Ureter (tissue), 1 donor: ENCODE measurements around the gene DENND2D. TPM values are rescaled to one million over a fixed set of nuclear protein-coding genes. Genes with fewer than 3 reads are reported as not detected.

Experiments
- DNase-seq: peaks from one replicate; pipeline ENCODE4 v3.0.0-alpha.2; 2020; ENCODE audit warnings: low spot score
- total RNA-seq: library from RNA; stranded (reverse); gene quantifications from one replicate; pipeline ENCODE4 v1.2.4, GENCODE V29; 2023
- donor health status: DM: yes; HTN: yes; CAD: no.

Gene DENND2D
- 134 TPM for total RNA-seq

DNA sequence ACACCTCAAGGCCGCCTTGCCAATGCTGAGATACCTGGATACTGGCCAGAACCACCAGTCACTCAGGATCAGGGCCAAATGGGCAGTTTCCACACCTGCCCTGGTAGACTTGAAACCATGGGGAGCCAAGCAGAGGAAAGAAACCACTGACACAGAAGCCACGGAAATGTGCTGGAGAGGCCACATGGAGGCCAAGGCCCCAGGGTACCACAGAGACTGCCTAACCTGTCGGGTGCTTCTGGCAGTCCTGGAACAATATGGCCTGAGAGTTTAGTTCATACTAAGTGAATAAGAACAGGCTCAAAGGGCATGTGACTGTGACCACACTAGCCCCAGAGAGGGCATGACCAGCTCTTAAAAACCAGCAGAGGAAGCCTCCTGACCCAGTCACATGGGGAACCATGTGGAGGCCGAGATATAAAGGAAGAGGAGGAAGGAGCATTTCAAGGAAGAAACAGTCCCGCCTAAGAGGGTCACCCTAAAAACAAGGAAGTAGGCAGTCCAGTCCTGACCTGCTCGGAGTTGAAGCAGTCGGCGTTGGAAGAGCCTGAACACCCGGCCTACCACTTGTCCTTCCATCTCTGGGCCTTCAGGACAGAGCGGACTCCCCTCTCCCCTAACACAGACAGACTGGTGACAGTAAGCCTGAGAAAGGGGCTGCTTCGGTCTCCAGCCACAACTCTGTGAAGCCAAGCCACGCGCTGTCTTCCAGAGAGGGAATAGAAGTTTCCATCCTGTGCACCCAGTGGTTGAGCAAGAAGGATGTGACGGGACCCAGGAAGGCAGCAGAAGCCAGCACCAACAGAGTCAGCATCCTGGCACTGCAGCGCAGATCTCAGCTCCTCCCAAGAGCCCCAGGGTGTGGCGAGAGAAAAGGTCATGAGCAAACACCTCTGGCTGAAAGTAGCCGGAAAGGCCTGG, at the start of gene DENND2D:
TSS of gene DENND2D (minus strand) at position 766 of the 921 bp plus-strand sequence. CDS start at position 579, 187 bp downstream.
- DNase-seq, result peak; percentile 74

- DNase-seq, result no peak
Measured at GRCh38 chr1:111249960-111250359, 49.5 kb upstream of the DENND2D start.

DNA sequence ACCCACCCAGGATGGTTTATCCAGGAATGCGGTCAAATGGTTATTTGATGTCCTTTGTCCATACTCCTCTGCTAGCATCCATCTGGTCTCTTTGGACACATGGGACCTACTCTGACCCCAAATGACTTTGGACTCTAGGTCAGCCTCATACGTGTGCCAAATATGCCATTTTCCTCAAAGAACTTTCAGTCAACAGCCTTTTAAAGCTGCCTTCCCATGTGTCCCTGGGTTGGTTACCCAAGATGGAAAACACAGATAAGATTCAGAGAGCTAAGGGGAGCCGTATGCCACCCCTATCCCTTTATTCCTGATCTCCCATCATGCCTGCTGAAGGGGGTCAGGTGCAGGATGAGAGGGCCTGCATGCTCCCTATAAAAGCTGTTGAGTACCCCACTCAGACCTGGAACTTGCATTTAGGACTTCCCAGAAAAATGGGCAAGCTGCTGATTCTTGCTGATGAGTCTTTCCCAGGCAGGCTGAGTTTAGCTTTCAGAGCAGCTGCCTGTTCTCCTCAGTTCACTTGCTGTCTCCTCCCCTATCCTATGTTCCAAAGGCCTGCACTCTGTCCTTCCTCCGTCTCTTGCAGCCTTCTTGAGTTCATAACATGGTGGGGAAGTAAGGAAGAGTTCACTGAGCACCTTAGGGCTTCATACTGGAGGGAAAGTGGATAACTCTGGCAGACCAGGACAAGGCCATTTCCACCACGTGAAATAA, 46.8 kb upstream of the DENND2D start:
- no peak for DNase-seq

- no peak for DNase-seq
Measured at GRCh38 chr1:111242805-111243523, 42.5 kb upstream of the DENND2D start.

- DNase-seq, result no peak
Measured at GRCh38 chr1:111241797-111242196, 41.4 kb upstream of the DENND2D start.

DNA sequence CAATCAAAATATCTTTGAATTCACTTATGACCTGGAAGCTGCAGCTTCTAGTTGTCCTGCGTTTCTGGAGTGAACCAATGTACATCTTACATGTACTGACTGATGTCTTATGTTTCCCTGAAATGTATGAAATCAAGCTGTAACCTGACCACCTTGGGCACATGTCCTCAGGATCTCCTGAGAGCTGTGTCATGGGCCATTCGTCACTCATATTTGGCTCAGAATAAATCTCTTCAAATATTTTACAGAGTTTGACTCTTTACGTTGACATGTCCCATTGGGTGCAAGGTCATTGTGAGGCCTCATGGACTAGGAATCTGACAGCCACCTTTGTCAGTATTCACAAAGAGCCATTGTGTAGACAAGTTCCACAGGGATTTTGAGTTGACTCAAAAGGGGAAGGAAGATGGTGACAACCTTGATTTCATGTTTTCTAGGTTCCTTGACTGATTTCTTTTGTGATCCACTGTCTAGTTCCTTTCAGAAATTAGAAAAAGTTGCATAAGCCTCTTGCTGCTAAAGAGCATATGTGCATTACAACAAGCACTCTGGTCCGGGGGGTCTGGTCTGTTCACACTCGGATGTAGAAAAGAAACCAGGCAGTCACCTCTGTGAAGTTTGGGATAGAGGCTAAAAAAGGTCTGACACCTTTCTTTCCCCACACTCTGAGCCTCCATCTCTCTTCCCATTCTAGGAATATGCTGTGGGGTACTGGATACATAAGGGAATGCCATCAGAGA, 37.8 kb upstream of the DENND2D start:
- no peak for DNase-seq

DNA sequence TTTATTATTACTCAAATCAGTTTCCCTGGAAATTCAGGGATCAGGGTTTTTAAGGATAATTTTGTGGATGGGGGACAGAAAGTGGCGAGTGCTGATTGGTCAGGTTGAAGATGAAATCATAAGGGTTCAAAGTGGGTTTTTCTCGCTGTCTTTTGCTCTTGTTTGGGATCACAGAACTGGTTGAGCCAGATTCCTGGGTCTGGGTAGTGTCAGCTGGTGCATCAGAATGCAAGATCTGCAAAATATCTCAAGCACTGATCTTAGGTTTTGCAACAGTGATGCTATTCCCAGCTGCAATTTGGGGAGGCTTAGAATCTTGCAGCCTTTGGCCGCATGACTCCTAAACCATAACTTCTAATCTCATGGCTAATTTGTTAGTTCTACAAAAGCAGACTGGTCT, 36.4 kb upstream of the DENND2D start:
- DNase-seq, result no peak

GRCh38 chr1:111236379-111236778, 35.9 kb upstream of the DENND2D start:
- DNase-seq, result no peak

- no peak for DNase-seq
Measured at GRCh38 chr1:111234866-111235265, 34.4 kb upstream of the DENND2D start.

GRCh38 chr1:111234258-111234657, 33.8 kb upstream of the DENND2D start:
- DNase-seq, result no peak

DNA sequence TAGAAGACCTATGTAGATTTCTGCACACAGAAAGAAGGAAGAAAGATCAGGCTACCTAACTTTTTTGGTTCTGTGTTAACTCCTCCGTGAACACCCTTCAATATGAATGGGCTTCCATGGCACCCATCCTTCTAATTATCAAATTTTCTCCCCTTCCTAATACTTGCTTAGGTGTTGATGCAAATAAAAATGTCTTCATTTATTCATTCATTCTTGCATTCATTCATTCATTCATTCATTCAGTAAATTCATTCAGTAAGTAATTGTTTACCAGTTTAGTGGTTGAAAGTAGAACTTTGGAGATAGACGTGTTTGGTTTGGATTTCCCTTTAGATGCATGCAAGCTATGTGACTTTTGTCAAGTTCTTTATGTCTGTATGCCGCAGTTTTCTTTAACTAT, 31.7 kb upstream of the DENND2D start:
- DNase-seq, result no peak

DNA sequence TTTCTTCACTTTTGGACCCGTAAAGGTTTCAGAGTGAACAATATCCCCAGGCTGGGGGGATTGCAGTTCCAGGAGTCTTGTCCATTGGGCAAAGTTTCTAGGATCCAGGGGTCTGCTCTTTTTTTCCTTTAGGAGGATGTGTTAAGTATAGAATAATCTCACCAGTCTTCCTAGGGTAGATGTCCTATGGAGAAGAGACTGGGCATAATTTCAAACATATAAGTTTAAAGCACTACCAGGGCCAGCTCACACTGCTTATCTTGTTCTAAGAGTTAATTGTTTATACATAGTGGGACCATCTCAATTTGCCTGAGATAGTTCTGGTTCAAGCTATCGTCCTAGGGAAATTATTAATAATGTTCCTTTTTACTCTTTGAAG, 28.3 kb upstream of the DENND2D start:
- DNase-seq, result no peak

DNA sequence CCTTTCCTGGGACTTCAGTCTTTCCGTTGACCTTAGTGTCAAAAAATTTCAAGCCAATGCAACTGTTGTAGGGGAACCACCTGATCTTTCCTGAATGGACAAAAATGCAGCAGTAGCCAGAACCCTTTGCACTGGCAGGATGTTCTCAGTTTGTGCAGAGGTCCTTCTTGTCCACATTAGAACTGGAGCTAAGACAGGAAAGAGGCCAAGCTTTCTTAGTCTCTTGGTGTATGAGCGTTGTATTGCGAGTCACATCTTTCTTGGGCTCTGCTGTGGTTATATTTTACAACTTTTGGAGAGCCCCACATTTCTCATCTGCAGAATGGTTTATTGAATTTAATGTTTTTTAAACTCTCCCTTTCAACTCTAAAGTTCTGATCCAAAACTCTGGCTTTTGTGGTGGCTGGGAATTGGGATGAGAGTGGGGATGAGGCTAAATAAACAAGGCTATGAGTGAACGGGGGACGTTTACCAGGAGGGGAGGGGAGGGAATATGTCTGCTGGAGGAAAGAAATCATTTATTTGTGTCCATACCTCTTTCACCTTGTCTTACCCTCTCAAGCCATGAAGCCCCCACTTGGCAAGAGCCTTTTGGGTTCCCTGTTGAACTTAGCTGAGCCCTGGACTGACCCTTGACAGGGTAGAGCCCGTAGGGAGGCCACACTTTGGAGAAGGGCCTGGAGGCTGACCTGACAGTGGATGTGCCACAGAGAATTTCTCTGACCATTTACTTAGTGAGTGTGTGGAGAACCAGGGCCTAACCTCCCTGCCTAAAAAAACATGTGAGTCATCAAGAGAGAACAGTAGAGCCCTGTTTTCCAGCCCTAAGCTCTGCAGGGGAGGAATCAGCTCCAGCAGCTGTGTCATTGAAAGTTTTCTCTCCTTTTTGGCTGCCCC, 27.7 kb upstream of the DENND2D start:
- DNase-seq, result no peak

DNA sequence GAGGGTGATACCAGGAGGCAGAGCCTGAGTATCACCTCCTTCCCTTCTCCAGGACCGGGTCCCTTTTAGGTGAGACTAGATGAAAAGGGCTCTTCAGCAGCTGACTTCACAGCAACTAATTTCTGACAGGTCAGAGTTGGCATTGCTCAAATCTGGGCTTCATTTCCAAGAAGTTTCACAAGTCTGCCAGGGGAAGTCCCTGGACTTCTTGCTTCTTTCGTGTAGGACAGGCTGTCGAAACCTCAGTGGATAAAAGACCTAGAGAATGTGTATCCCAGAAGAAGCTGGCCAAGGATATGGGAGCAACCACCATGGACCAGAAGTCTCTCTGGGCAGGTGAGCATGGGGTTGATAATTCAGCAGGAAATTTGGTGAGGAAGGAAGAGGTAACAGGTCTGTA, 27.0 kb upstream of the DENND2D start, which contains the start of gene CHI3L2:
TSS of gene CHI3L2 (plus strand) at position 280 of the 400 bp plus-strand sequence. CDS start at position 297, 17 bp downstream.
- DNase-seq, result no peak

DNA sequence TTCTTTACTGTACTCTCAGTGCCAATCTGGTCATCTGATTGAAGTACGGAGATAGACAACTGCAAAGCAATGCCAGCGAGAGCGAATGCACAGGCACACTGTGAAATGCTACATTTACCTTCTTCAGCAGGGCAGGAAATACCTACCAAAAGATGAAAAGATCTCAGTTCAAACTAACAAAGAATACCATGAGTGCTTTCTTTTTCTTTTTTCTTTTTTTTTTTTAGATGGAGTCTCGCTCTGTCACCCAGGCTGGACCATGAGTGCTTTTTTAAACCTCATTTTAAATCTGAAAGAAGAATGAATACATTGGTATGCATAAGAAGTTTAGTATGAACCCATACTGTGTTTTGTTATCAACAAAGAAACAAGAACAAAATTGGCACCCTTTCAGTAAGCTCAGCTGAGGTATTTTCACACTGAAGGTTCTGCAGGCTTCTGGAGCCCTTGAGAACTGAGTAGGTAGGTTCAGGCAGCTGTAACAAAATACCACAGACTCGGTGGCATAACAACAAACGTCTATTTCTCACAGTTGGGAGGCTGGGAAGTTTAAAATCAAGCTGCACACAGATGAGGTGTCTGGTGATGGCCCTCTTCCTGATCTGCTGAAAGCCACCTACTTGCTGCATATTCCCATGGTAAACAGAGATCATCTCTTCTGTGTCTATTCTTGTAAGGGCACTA, 25.4 kb upstream of the DENND2D start:
- no peak for DNase-seq

- no peak for DNase-seq
Measured at GRCh38 chr1:111225091-111225490, 24.6 kb upstream of the DENND2D start.

GRCh38 chr1:111223126-111223685, 22.8 kb upstream of the DENND2D start:
- DNase-seq, result no peak

- DNase-seq, result peak; percentile 81
Measured at GRCh38 chr1:111222308-111223125, 22.1 kb upstream of the DENND2D start.
